Lower leg skin (tissue), 3 donors: Measurements from ENCODE around the gene CYP8B1.

ENCODE experiments used
- CTCF ChIP-seq, 3 donors: fragments of 450-650 bp; IDR thresholded peaks; one replicate each; pipeline ENCODE4 v1.5.1; 2016; ENCODE audit warnings: antibody characterized with exemption in 3 of 3, mild to moderate bottlenecking in 3 of 3, moderate library complexity in 2 of 3
- POLR2A ChIP-seq, 2 donors: fragments of 450-650 bp; IDR thresholded peaks; one replicate each; pipeline ENCODE4 v1.6.1; 2016 to 2017; ENCODE audit warnings: antibody characterized with exemption in 2 of 2, mild to moderate bottlenecking in 1 of 2, moderate library complexity in 1 of 2

DNA sequence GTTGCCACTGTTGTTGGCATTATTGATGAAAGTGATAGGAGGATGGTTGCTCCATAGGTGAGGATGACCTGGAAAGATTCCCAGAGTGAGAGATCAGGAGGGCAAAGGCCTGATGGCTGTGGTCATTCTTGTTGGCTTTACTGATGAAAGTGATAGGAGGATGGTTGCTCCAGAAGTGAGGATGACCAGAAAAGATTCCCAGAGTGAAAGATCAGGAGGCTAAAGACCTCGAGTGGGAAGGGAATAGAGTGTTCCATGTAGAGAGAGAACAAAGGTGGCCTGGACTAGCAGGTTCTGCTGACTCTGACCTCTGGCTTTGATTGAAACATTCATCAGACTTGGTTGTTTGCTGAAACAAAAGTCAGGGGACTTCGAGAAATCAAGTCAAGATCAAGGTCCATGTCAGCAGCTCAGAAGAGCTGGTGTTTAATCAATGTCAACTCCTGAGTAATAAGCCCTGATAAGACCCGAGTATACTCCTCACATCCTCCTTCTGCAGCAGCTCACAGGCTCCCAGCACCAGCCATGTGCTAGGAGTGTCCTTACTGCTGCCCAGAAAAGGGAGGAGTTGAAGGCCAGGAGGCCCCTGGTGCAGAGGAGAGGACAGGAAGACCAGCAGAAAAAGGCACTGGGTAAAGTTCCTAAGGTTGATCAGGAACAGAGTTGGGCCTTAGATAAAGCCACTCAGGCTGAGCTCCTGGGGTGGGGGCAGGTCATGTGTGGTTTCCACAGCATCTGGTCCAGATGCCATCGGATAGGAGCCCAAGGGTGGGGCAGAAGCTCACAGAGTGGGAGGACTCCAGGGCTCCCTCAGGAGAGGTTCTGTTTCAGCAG is 19.9 kb downstream of the CYP8B1 start:
- no peak for TF ChIP-seq CTCF (IDR thresholded peaks at IDR 0.05)
- TF ChIP-seq POLR2A (IDR thresholded peaks at IDR 0.05): no peak
